ENCODE results near the gene FYB1.

The FYB1 gene

DNA sequence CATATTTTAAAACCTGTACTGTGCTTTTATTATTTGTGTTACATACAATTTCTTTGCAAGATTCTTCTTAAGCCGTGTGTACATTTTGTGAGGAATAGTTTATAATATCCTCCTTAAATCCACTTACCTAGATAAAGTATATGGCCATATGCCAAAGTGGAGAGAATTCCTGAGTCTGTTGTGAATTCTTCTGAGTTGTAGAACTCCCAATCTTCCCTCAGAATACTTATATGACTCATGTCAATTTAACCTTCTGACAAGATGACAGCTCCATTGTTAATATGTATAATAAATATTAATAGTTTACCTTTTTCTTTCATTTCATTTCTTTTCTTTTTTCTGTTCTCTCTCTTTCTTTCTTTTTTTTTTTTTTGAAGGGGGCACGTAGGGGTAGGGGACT, 139.2 kb downstream of the FYB1 start:
- no peak overlapping the region for H3K27ac ChIP-seq
- TF ChIP-seq, protein P1, sequence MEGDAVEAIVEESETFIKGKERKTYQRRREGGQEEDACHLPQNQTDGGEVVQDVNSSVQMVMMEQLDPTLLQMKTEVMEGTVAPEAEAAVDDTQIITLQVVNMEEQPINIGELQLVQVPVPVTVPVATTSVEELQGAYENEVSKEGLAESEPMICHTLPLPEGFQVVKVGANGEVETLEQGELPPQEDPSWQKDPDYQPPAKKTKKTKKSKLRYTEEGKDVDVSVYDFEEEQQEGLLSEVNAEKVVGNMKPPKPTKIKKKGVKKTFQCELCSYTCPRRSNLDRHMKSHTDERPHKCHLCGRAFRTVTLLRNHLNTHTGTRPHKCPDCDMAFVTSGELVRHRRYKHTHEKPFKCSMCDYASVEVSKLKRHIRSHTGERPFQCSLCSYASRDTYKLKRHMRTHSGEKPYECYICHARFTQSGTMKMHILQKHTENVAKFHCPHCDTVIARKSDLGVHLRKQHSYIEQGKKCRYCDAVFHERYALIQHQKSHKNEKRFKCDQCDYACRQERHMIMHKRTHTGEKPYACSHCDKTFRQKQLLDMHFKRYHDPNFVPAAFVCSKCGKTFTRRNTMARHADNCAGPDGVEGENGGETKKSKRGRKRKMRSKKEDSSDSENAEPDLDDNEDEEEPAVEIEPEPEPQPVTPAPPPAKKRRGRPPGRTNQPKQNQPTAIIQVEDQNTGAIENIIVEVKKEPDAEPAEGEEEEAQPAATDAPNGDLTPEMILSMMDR (conservative IDR thresholded peaks at IDR 0.05) = no peak

DNA sequence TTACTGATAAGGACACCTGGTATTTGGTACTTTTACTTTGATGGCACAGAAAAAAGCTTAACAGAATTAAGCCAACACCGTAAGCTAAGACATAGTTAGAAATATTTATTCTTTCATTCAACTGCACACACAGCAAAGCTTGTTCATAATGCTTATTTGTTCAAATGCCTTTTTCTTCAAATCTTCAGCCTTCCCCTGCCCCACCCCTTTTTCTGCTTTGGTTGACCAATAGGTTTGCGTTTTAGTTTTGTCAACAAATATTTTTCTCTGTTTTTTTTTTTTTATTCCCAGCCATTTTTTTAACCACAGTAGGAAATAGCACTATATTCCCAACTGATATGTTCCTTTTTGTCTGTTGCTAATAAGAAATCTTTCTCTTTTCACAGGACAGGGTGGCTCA, 140.2 kb downstream of the FYB1 start:
- TF ChIP-seq, protein P1 (conservative IDR thresholded peaks at IDR 0.05) = no peak
- H3K27ac ChIP-seq = no peak overlapping the region

DNA sequence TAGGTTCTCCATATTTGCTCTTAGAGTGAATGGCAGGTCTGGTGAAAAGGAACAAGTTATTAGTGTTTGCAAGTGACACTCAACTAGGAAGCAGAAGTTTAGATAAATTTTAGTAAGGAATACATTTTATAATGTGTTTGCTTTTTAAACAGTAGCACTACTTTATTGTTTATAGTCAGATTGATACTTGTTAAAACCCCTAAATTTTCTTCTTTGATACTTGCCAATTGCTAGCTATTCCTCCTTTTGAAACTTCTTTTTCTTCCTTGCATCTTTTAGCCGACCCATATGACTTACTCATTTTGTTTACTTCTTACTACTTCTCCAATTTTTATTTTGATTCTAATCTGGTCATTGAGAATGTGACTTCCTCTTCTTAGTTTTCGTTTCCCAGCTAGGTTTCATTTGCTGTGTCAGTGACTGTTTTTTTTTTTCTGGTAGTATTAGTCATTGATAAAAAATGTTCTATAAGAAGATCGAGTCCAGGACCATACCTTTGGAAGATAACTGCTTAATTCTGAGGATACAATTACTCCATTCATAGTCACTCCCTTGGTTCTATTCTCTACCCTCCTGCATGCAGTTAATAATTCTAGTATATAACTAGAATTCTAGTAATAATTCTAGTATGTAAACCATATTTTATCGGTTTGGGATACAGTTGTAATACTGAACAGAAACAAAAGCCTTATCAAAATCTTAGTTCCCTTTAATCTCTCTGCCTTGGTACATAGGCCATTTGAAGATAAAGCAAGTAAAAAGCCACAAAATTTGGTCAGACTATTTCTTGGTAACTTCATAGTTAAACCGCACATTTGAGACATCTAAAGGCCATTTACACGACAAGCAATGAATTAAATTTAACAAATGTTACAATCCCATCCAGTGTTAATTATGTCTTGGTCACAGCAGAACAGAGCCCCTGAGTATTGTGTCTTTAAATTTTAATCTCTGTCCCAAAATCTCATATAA, 142.3 kb downstream of the FYB1 start:
- TF ChIP-seq, protein P1 (conservative IDR thresholded peaks at IDR 0.05) = no peak
- H3K27ac ChIP-seq = no peak overlapping the region

DNA sequence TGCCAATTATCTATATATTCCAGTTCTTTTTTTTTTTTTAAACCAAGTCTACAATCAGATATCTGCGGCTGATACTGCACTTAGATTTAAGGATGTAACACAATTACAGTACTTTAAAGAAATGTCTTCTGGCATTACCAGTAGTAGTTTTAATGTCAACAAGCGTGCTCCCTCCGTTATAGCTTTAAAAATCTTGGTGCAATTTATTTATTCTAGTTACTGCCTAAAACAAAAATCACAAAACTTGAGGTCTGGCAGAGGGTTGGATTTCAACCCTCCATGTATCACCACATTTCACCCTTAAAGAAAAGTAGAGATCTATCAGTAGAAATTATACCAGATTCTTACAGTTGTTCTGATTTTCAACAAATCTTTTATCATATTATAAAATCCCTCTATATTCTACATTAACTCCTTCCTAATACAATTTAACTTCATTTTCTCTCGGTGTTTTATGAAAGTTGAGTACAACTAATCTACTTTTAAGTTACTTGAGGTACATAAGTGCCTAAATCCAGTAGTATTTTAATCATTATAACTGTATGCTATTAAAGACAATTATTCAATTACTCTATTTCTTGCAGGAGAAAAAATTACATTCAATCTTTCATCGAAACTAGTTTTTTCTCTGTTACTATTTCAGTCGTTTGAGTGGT, 143.1 kb downstream of the FYB1 start:
- no peak overlapping the region for H3K27ac ChIP-seq
- TF ChIP-seq, protein P1 (conservative IDR thresholded peaks at IDR 0.05) = no peak

GRCh38 chr5:39074017-39074814, 145.1 kb downstream of the FYB1 start, which contains the start of gene RICTOR:
RICTOR (minus strand) TSS chr5:39074399; CDS start chr5:39074377, 22 bp downstream.
- TF ChIP-seq, protein P1 (conservative IDR thresholded peaks at IDR 0.05) = no peak
- peak within 1 kb of the TSS; percentile 99 for H3K27ac ChIP-seq

DNA sequence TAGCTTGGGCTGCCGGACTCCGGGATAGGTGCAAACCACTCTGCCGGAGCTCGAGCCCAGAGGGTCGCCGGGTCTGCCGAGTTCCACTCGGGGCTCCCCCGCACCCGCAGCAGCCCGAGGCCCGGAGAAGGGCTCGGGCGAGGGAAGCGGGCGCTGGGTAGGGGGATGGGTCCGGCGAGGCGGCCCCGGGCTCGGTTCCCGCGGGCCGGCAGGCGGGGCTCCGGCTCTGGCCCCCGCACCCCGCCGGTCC, 145.7 kb downstream of the FYB1 start:
- H3K27ac ChIP-seq = peak overlapping the region; percentile 99
- TF ChIP-seq, protein P1 (conservative IDR thresholded peaks at IDR 0.05) = no peak
